Measurements from ENCODE around the gene PLIN3.
"Not testable (repeated sequence)": the region's sequence is repeated elsewhere in the genome, so short reads cannot be mapped to it uniquely, and the experiment has no call there.

PLIN3 gene

GRCh38 chr19:4906963-4907362 is 39.5 kb upstream of the PLIN3 start (continued):
- no peak for TF ChIP-seq PATZ1 (CRISPR knock-in tag; IDR thresholded peaks at IDR 0.05; ENCODE audit: borderline replicate concordance)
- no peak for TF ChIP-seq ZC3H10 (CRISPR knock-in tag; IDR thresholded peaks at IDR 0.05)
- TF ChIP-seq TOX (CRISPR knock-in tag; IDR thresholded peaks at IDR 0.05; ENCODE audit: borderline replicate concordance): no peak
- no peak for TF ChIP-seq ZNF70 (CRISPR knock-in tag; IDR thresholded peaks at IDR 0.05)
- TF ChIP-seq ISL1 (CRISPR knock-in tag; IDR thresholded peaks at IDR 0.05): no peak
- no peak for TF ChIP-seq TCF4 (CRISPR knock-in tag; IDR thresholded peaks at IDR 0.05; ENCODE audit: borderline replicate concordance)
- TF ChIP-seq ZFP3 (CRISPR knock-in tag; IDR thresholded peaks at IDR 0.05): no peak

GRCh38 chr19:4904481-4904880 is 37.0 kb upstream of the PLIN3 start:
- no peak for TF ChIP-seq TCF4 (CRISPR knock-in tag; IDR thresholded peaks at IDR 0.05; ENCODE audit: borderline replicate concordance)
- no peak for ATAC-seq

GRCh38 chr19:4902796-4903195 is 35.3 kb upstream of the PLIN3 start, which contains the start of gene ARRDC5:
TSS of gene ARRDC5 (minus strand) at chr19:4902896. CDS start at chr19:4902825, 71 bp downstream.
- ATAC-seq: no peak

GRCh38 chr19:4900879-4901278 is 33.4 kb upstream of the PLIN3 start:
- not testable (repeated sequence) for ATAC-seq

More at GRCh38 chr19:4902796-4903195, 35.3 kb upstream of the PLIN3 start, which contains the start of gene ARRDC5:
- TF ChIP-seq ZC3H10 (CRISPR knock-in tag; IDR thresholded peaks at IDR 0.05): no peak

- ATAC-seq: no peak
- TF ChIP-seq ISL1 (CRISPR knock-in tag; IDR thresholded peaks at IDR 0.05) (no peak), POU6F1 (CRISPR knock-in tag; IDR thresholded peaks at IDR 0.05; ENCODE audit: borderline replicate concordance, low read depth) (no peak), ZNF8 (CRISPR knock-in tag; IDR thresholded peaks at IDR 0.05) (no peak), PPARA (CRISPR knock-in tag; IDR thresholded peaks at IDR 0.05; ENCODE audit: borderline replicate concordance) (no peak), ARNTL (CRISPR knock-in tag; IDR thresholded peaks at IDR 0.05; ENCODE audit: borderline replicate concordance, low read depth) (no peak), ZFP3 (CRISPR knock-in tag; IDR thresholded peaks at IDR 0.05) (no peak), ZFP30 (CRISPR knock-in tag; IDR thresholded peaks at IDR 0.05) (no peak), CREB5 (CRISPR knock-in tag; IDR thresholded peaks at IDR 0.05; ENCODE audit: low read depth) (no peak), PATZ1 (CRISPR knock-in tag; IDR thresholded peaks at IDR 0.05; ENCODE audit: borderline replicate concordance) (no peak), CSRNP3 (CRISPR knock-in tag; IDR thresholded peaks at IDR 0.05) (no peak), TCF4 (CRISPR knock-in tag; IDR thresholded peaks at IDR 0.05; ENCODE audit: borderline replicate concordance) (no peak), ZNF70 (CRISPR knock-in tag; IDR thresholded peaks at IDR 0.05) (no peak), CSDC2 (CRISPR knock-in tag; IDR thresholded peaks at IDR 0.05) (no peak), ZC3H10 (CRISPR knock-in tag; IDR thresholded peaks at IDR 0.05) (no peak), SNAI2 (CRISPR knock-in tag; IDR thresholded peaks at IDR 0.05) (no peak), TSHZ2 (CRISPR knock-in tag; IDR thresholded peaks at IDR 0.05) (no peak), RARB (CRISPR knock-in tag; IDR thresholded peaks at IDR 0.05) (no peak), GLIS3 (CRISPR knock-in tag; IDR thresholded peaks at IDR 0.05) (no peak)
Measured at GRCh38 chr19:4897146-4897545, 29.7 kb upstream of the PLIN3 start.

Data from SK-N-SH treated with all-trans-retinoic acid at 6 μM for 48 hours (cell line).